Chondrocyte (in vitro differentiated cells): ENCODE data around the gene KRT35. TPM values are rescaled to one million over a fixed set of nuclear protein-coding genes. Genes with fewer than 3 reads are reported as not detected.

Source experiments
- DNase-seq: peaks from one replicate; pipeline ENCODE4 v3.0.0; 2021; ENCODE audit warnings: mixed read lengths, low spot score
- H3K27ac Mint-ChIP-seq: one replicate; pipeline ENCODE4 v1.8.0; 2021; ENCODE audit warnings: mild to moderate bottlenecking, moderate library complexity, mixed read lengths; ENCODE audit not compliant: unreplicated experiment
- H3K27me3 Mint-ChIP-seq: 2 replicates; pipeline ENCODE4 v1.8.0; 2021; ENCODE audit warnings: low read depth, mixed read lengths
- H3K36me3 Mint-ChIP-seq: 2 replicates; pipeline ENCODE4 v1.8.0; 2021; ENCODE audit warnings: low read depth, mixed read lengths
- H3K4me1 Mint-ChIP-seq: 2 replicates; pipeline ENCODE4 v1.8.0; 2021; ENCODE audit warnings: low read depth, mild to moderate bottlenecking, mixed read lengths
- H3K4me3 Mint-ChIP-seq: one replicate; pipeline ENCODE4 v1.8.0; 2021; ENCODE audit warnings: mild to moderate bottlenecking, moderate library complexity, mixed read lengths; ENCODE audit not compliant: unreplicated experiment
- H3K9me3 Mint-ChIP-seq: 2 replicates; pipeline ENCODE4 v1.8.0; 2021; ENCODE audit warnings: low read depth, mixed read lengths
- CTCF ChIP-seq: fragments of 200-600 bp; sonication (generic); IDR thresholded peaks from 2 replicates; pipeline ENCODE4 v1.5.0; 2021; ENCODE audit warnings: antibody characterized with exemption, mild to moderate bottlenecking, moderate library complexity
- total RNA-seq: library from RNA; stranded (reverse); gene quantifications from 3 replicates; pipeline ENCODE4 v1.2.1, GENCODE V29; 2021

Gene KRT35
- total RNA-seq, 1 donor from 2014 or later, result not detected

DNA sequence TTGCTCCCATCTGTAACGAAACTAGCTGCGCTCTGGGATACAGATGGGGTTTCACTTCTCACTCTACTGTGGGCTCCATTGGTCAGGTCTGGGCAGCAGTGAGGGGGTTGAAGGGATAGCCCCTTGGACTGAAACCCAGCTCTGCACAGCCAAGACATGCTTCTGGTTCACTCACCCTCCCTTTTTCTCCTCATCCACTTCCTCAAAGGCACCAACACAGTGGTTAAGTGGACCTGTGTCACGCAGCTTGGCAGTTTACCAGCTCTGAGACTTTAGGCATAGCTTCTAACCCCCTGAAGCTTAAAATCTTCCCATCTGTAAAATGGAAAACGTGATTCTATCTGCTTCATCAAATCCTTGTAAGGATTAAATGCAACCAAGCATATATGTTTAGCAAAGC is 28.7 kb downstream of the KRT35 start:
- no peak for TF ChIP-seq CTCF
- no peak for DNase-seq
- H3K27me3 Mint-ChIP-seq, result peaks cover 27% of the 10 kb centered on the region
- no peak overlapping the region for H3K4me3 Mint-ChIP-seq
- H3K27ac Mint-ChIP-seq, result no peak overlapping the region
- peaks cover 4% of the 10 kb centered on the region for H3K4me1 Mint-ChIP-seq
- H3K9me3 Mint-ChIP-seq, result peaks cover 14% of the 10 kb centered on the region
- peaks cover 3% of the 10 kb centered on the region for H3K36me3 Mint-ChIP-seq

- TF ChIP-seq CTCF, result no peak
- Mint-ChIP-seq H3K36me3 (peaks cover 3% of the 10 kb centered on the region), H3K4me1 (peaks cover 4% of the 10 kb centered on the region), H3K4me3 (no peak overlapping the region), H3K9me3 (peaks cover 14% of the 10 kb centered on the region), H3K27ac (no peak overlapping the region), H3K27me3 (peaks cover 23% of the 10 kb centered on the region)
- no peak for DNase-seq
These were observed 29.7 kb downstream of the KRT35 start for GRCh38 chr17:41451154-41451728.

- no peak for DNase-seq
- Mint-ChIP-seq H3K27ac (no peak overlapping the region), H3K4me1 (peaks cover 4% of the 10 kb centered on the region), H3K4me3 (no peak overlapping the region), H3K27me3 (peaks cover 20% of the 10 kb centered on the region), H3K36me3 (peaks cover 3% of the 10 kb centered on the region), H3K9me3 (peaks cover 14% of the 10 kb centered on the region)
- TF ChIP-seq CTCF, result no peak
These were observed 31.9 kb downstream of the KRT35 start for GRCh38 chr17:41449008-41449407.

DNA sequence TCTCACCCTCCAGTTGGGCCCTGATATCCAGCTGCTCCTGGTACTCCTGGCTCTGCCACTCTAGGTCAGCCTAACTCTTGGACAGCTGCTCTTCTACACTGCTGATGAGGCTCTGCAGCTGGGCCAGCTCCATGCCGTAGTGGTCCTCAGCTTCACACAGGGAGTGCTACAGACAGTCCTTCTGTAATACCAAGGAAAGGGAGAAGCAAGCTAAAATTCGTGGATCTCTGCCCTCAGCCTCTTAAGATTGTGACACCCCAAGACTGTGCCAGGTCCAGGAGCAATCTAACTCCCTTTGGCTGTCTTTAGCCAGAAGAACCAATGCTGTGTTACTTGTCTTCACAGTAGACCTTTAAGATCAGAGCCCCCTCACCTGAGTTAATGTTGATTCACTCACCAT is 32.4 kb downstream of the KRT35 start:
- Mint-ChIP-seq H3K4me1 (peaks cover 4% of the 10 kb centered on the region), H3K27ac (no peak overlapping the region), H3K9me3 (peaks cover 14% of the 10 kb centered on the region), H3K27me3 (peaks cover 14% of the 10 kb centered on the region), H3K36me3 (peaks cover 3% of the 10 kb centered on the region), H3K4me3 (no peak overlapping the region)
- DNase-seq, result no peak
- no peak for TF ChIP-seq CTCF

DNA sequence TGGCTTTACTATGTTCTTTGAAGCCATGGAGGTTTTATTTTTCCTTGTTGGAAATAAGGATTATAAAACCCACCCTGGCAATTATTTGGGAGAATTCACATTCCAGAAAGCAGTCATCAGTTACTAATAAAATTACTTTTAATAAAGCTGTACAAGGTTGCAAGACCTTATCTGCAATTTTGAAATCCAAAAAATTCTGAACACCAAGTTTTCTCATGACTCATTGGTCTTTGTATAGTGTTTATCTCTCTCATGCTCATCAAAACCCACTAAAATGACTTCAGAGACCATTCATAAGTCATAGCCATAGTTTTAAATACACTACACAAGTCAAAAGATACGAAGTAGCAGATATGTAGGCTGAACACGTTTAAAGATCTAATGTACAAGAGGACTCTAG is 34.1 kb downstream of the KRT35 start:
- peaks cover 11% of the 10 kb centered on the region for H3K9me3 Mint-ChIP-seq
- no peak for TF ChIP-seq CTCF
- no peak overlapping the region for H3K27ac Mint-ChIP-seq
- peaks cover 3% of the 10 kb centered on the region for H3K36me3 Mint-ChIP-seq
- DNase-seq, result no peak
- no peak overlapping the region for H3K4me3 Mint-ChIP-seq
- H3K4me1 Mint-ChIP-seq, result peaks cover 4% of the 10 kb centered on the region
- peaks cover 18% of the 10 kb centered on the region for H3K27me3 Mint-ChIP-seq
